K562 (cell line): ENCODE measurements around the gene HOXB6. TPM values are rescaled to one million over a fixed set of nuclear protein-coding genes. Genes with fewer than 3 reads are reported as not detected.

Experiments
- ARNT ChIP-seq, 2 experiments: fragments of 450-650 bp; IDR thresholded peaks; 2 replicates each; pipeline ENCODE4 v1.6.1; 2016; ENCODE audit warnings: mild to moderate bottlenecking in 1 of 2
- CCNT2 ChIP-seq: IDR thresholded peaks from 2 replicates; pipeline ENCODE4 v1.6.1; 2011; ENCODE audit warnings: borderline replicate concordance, low read depth, mild to moderate bottlenecking, moderate library complexity, mixed read lengths, low read length; ENCODE audit not compliant: insufficient read length; ENCODE audit errors: extremely low read depth
- CEBPB ChIP-seq: fragments of 450-650 bp; IDR thresholded peaks from 2 replicates; pipeline ENCODE4 v1.6.1; 2016; ENCODE audit warnings: missing genetic modification characterization, missing compliant biosample characterization
- CSDE1 ChIP-seq, 2 experiments: fragments of 450-650 bp; IDR thresholded peaks; 2 replicates each; pipeline ENCODE4 v1.6.1; 2016; ENCODE audit warnings: mild to moderate bottlenecking in 1 of 2
- E2F4 ChIP-seq: sonication (generic); formaldehyde crosslinking; IDR thresholded peaks from 2 replicates; pipeline ENCODE4 v1.8.0; 2022; ENCODE audit warnings: mild to moderate bottlenecking, low read depth, missing genetic modification reagents
- KAT7 ChIP-seq: sonication (generic); formaldehyde crosslinking; IDR thresholded peaks from 2 replicates; pipeline ENCODE4 v1.8.0; 2022; ENCODE audit warnings: missing genetic modification reagents, mild to moderate bottlenecking, borderline replicate concordance
- KDM5B ChIP-seq: fragments of 200-600 bp; sonication (generic); IDR thresholded peaks from 2 replicates; pipeline ENCODE4 v1.6.1; 2012; ENCODE audit warnings: low read depth, mild to moderate bottlenecking, moderate library complexity, low read length, control low read depth, inconsistent platforms; ENCODE audit not compliant: insufficient replicate concordance
- LEF1 ChIP-seq: fragments of 450-650 bp; IDR thresholded peaks from 2 replicates; pipeline ENCODE4 v1.6.1; 2016; ENCODE audit warnings: mild to moderate bottlenecking
- MCM2 ChIP-seq: fragments of 450-650 bp; IDR thresholded peaks from 2 replicates; pipeline ENCODE4 v1.6.1; 2017; ENCODE audit warnings: low read depth, mild to moderate bottlenecking
- NFYB ChIP-seq: IDR thresholded peaks from 2 replicates; pipeline ENCODE4 v1.6.1; 2011; ENCODE audit warnings: mild to moderate bottlenecking, moderate library complexity; ENCODE audit not compliant: insufficient read length; ENCODE audit errors: extremely low read depth
- NR2C1 ChIP-seq, 2 experiments: fragments of 450-650 bp; IDR thresholded peaks; 2 replicates each; pipeline ENCODE4 v1.6.1; 2017; ENCODE audit warnings: mild to moderate bottlenecking in 2 of 2, antibody characterized with exemption in 1 of 2, inconsistent platforms in 1 of 2, missing compliant biosample characterization in 1 of 2, missing genetic modification characterization in 1 of 2
- POLR2G ChIP-seq: fragments of 200-400 bp; formaldehyde crosslinking; IDR thresholded peaks from 2 replicates; pipeline ENCODE4 v1.6.1; 2017; ENCODE audit warnings: low read depth, mild to moderate bottlenecking, antibody characterized with exemption, low read length, moderate library complexity
- RBM39 ChIP-seq: fragments of 200-400 bp; formaldehyde crosslinking; optimal IDR thresholded peaks from 2 replicates; pipeline ENCODE3; 2018; ENCODE audit warnings: low read depth, low read length
- RNF2 ChIP-seq: sonication (generic); IDR thresholded peaks from 2 replicates; pipeline ENCODE4 v1.6.1; 2016
- SP1 ChIP-seq: sonication (generic); formaldehyde crosslinking; IDR thresholded peaks from 2 replicates; pipeline ENCODE4 v1.8.1; 2022; ENCODE audit warnings: mild to moderate bottlenecking, missing genetic modification reagents
- SREBF1 ChIP-seq: fragments of 150-350 bp; IDR thresholded peaks from 2 replicates; pipeline ENCODE4 v1.6.1; 2014; ENCODE audit warnings: antibody characterized with exemption, low read depth, low read length, borderline replicate concordance
- TFAP4 ChIP-seq: sonication (generic); formaldehyde crosslinking; IDR thresholded peaks from 2 replicates; pipeline ENCODE4 v1.8.0; 2022; ENCODE audit warnings: missing genetic modification reagents, mild to moderate bottlenecking, moderate library complexity, borderline replicate concordance
- YY1 ChIP-seq, 3 experiments: IDR thresholded peaks; 2 replicates each; pipeline ENCODE4 v1.6.1; 2011; ENCODE audit warnings: low read length in 2 of 3, mild to moderate bottlenecking in 2 of 3, moderate library complexity in 2 of 3, borderline replicate concordance in 1 of 3, control low read depth in 1 of 3, low read depth in 1 of 3; ENCODE audit not compliant: insufficient read depth in 3 of 3, insufficient replicate concordance in 2 of 3, control insufficient read depth in 1 of 3, insufficient read length in 1 of 3; ENCODE audit errors: extremely low read depth in 1 of 3
- ZBTB33 ChIP-seq: sonication (generic); formaldehyde crosslinking; IDR thresholded peaks from 2 replicates; pipeline ENCODE4 v1.8.1; 2023; ENCODE audit warnings: mild to moderate bottlenecking, missing genetic modification reagents
- ZNF124 ChIP-seq: sonication (generic); formaldehyde crosslinking; IDR thresholded peaks from 2 replicates; pipeline ENCODE4 v1.8.1; 2022; ENCODE audit warnings: missing genetic modification reagents
- ZNF184 ChIP-seq: sonication (generic); formaldehyde crosslinking; IDR thresholded peaks from 2 replicates; pipeline ENCODE4 v1.5.0; 2020; ENCODE audit warnings: missing genetic modification reagents
- ZNF274 ChIP-seq: IDR thresholded peaks from 2 replicates; pipeline ENCODE4 v1.6.1; 2011; ENCODE audit warnings: low read depth, mild to moderate bottlenecking, low read length, moderate library complexity, borderline replicate concordance
- ZNF696 ChIP-seq: fragments of 250-450 bp; sonication (Bioruptor Pico); conservative IDR thresholded peaks from 2 replicates; pipeline ENCODE4 v1.4.0; 2020; ENCODE audit warnings: mild to moderate bottlenecking, moderate library complexity
- ZNF75A ChIP-seq: fragments of 450-650 bp; formaldehyde crosslinking; IDR thresholded peaks from 2 replicates; pipeline ENCODE4 v1.4.0; 2020; ENCODE audit warnings: mild to moderate bottlenecking
- polyA plus RNA-seq, 8 experiments: library from polyadenylated mRNA; depleted of rRNA in 4 of 8; stranded (reverse) in 5 of 8; unstranded in 3 of 8; fragments of >200 nt; fragmentation: Nextera tagmentation in 2 of 8; fragmentation: Illumina TruSeq in 1 of 8; extraction: Ambion mirVana in 2 of 8; extraction: Trizol in 1 of 8; gene quantifications; 2 replicates each; pipeline versions ENCODE4 v1.2.1 to v1.2.3, GENCODE V29; 2011 to 2014; ENCODE audit warnings: inconsistent platforms in 1 of 8, missing spikeins in 1 of 8
- total RNA-seq, 7 experiments: library from RNA; depleted of rRNA in 6 of 7; stranded (reverse); fragments of >200 nt in 6 of 7; fragmentation: Illumina TruSeq in 2 of 7; extraction: Trizol in 2 of 7; gene quantifications; 2 replicates each; pipeline versions ENCODE4 v1.2.1 to v1.2.3, GENCODE V29; 2011 to 2021; ENCODE audit warnings: low replicate concordance in 1 of 7

The HOXB6 gene
- total and polyA plus RNA-seq, 9 of the 15 experiments (the other 6 are each of a cell fraction or from before 2014, with no cell fraction given): 1.2 to 14.8 (median 4.9) TPM

- peak; percentile 98 for TF ChIP-seq ZBTB33
- no peak for TF ChIP-seq NFYB
- TF ChIP-seq NR2C1 (IDR thresholded peaks at IDR 0.05): no peak
- TF ChIP-seq NR2C1 (tag; IDR thresholded peaks at IDR 0.05): no peak
- peak; percentile 83 for TF ChIP-seq POLR2G
- TF ChIP-seq SP1: no peak
- no peak for TF ChIP-seq CEBPB (tag)
- no peak for TF ChIP-seq RNF2
- TF ChIP-seq E2F4: no peak
- TF ChIP-seq ARNT (IDR thresholded peaks at IDR 0.05): no peak
- no peak for TF ChIP-seq ZNF184 (CRISPR knock-in tag)
- TF ChIP-seq LEF1: no peak
- TF ChIP-seq MCM2: no peak
- peak; percentile 33 for TF ChIP-seq KDM5B
- no peak for TF ChIP-seq TFAP4
- no peak for TF ChIP-seq ZNF696
- peak; percentile 38 for TF ChIP-seq CCNT2
- no peak for TF ChIP-seq RBM39
- no peak for TF ChIP-seq CSDE1 (IDR thresholded peaks at IDR 0.05)
- no peak for TF ChIP-seq KAT7 (CRISPR knock-in tag)
- no peak for TF ChIP-seq SREBF1
- no peak for TF ChIP-seq ZNF274
- no peak for TF ChIP-seq YY1 (IDR thresholded peaks at IDR 0.05; ENCODE audit: borderline replicate concordance in 1 of 3, control insufficient read depth in 1 of 3, extremely low read depth in 1 of 3, insufficient read depth in 3 of 3, insufficient read length in 1 of 3, insufficient replicate concordance in 2 of 3, low read depth in 1 of 3, low read length in 2 of 3)
- no peak for TF ChIP-seq ZNF124 (CRISPR knock-in tag)
- TF ChIP-seq ZNF75A (CRISPR knock-in tag): no peak
Measured at GRCh38 chr17:48621410-48622392, 16.9 kb upstream of the HOXB6 start (continued).
